ENCODE data around the gene ANO2. TPM values are rescaled to one million over a fixed set of nuclear protein-coding genes. Genes with fewer than 3 reads are reported as not detected.

ANO2 gene
- polyA plus RNA-seq, 10 donors: 2.4 to 5.1 (median 3.8) TPM

DNA sequence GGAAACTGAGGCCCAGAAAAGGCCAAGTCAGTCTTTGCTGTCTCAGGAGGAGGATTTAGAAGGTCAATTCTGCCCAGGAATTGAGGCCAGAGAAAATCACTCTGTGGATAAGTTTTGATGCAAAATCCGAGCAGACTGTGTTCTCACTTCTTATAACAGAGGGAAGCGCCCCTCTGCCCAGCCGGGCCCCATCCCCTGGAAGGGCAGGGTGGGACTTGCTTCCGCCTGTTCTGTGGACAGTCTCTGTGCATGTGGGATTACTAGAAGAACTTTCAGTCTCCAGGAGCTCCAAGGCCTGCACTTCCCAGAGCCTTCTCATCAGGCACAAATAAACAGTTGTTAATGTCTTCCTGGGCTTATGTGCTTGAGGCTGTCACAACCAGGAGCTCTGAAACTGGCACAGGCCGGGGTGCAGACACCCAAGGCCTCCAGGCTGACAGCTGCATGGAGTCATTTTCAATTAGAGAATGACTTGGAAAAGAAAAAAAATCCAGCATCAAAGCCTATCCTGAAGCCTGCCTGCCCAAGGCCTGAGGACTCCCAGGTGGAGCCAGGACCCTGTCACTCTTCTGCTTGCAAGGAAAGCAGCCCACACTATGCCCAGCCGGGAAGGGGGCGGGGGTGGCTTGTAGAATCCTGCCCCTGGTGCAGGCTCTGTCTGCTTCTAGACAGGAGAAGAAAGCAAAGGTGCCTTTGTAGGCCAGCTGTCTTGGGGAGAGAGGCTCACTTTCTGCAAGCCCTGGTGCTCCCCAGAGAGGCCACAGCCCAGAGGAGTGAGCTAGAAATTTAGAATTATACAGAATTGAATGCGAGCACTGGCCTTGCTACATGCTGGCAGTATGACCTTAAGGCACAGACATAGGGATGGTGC lies 428.5 kb downstream of the ANO2 start:
- no peak for DNase-seq

DNA sequence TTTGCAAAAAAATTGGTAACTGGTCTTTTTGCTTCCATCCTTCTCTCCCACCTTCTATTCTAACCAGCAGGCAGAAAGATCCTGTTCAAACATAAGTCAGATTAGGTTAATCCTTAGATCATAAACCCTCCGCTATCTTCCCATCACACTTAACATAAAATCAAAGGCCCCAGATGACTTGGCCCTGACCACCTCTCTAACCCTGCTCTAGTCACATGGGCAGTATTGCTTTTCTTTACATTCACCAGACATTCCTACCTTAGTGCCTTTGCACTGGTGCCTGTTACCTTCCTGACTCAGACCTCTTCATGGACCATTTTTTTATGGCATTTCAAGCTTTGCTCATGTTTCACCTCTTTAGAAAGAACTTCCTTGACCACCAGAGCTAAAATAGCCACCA lies 429.6 kb downstream of the ANO2 start:
- no peak for DNase-seq

DNA sequence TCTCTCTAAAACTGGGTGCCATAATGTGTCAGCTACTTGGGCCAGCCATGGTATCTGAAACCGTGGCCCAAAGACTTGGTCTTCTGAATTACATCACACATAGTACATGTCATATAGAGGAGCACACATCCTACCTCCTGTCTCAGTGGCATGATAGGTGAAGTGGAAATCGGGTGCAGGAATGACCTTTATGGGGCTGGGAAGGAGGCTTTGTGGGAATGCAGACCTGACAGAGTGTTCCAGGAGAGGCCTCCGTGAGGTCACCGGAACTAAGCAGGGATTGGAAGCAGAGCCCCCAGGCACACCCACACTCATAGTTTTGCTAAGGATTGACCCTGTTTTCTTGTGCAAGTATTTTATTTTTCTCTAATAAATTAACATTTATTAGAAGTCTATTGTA lies 430.5 kb downstream of the ANO2 start:
- DNase-seq: no peak

DNA sequence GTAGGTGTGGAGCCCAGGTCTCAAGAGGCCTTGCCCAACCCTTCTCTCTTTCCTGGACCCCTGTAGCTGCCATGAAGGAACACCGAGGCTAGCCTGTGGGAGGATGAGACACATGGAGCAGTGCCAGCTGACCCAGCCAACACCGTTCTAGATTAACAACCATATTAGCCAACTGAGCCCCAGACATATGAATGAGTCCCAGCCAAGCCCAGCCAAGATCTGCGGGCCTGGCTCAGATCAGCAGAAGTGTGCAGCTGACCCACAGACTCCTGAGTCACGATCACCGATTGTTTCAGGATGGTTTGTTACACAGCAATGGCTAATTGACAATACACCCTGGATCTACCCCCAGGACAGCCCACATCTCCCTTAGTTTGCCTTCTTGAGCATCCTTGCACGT lies 431.0 kb downstream of the ANO2 start:
- DNase-seq: no peak

DNA sequence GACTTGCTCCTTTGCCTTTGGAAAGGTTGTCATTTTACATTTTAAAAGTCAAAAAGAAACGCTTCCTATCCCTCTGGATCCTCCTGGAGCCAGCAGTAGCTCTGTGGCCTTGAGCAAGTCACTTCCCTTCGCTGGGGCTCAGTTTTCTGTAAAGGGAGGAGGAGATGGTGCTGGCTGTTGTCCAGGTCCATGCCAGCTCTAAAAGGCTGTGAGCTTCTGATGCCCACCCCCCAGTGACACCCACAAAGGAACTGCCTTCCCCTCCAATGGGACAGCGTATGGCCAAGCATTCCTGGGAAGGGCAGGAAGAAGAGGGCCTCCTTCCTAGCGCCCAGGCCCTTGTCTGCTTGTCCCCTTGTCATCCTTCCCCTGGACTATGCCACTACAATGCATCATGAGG lies 431.7 kb downstream of the ANO2 start:
- DNase-seq: no peak

Other genes with a start within 250 kb of the ANO2 start
- 10 to 100 TPM; 45.0 to 94.1 (median 61.6) TPM for gene VWF, start 179.4 kb upstream of the ANO2 start, polyA plus RNA-seq (ENCODE audit: insufficient read length in 10 of 10)

All from muscle of back (tissue), 11 donors.